H9 (cell line): Measurements from ENCODE around the gene PSG6. TPM values are rescaled to one million over a fixed set of nuclear protein-coding genes. Genes with fewer than 3 reads are reported as not detected.
"Not testable (repeated sequence)": the region's sequence is repeated elsewhere in the genome, so short reads cannot be mapped to it uniquely, and the experiment has no call there.

Experiments used
- DNase-seq: peaks from one replicate; pipeline ENCODE4 v3.0.0-alpha.2; 2017
- H2AFZ ChIP-seq: one replicate; pipeline ENCODE4 v1.6.1; 2013; ENCODE audit warnings: mild to moderate bottlenecking, low read length, control low read depth, moderate library complexity
- H2AK5ac ChIP-seq: 2 replicates; pipeline ENCODE4 v1.6.1; 2013; ENCODE audit warnings: low read length, control low read depth, mixed read lengths; ENCODE audit not compliant: insufficient read length
- H2BK120ac ChIP-seq: one replicate; pipeline ENCODE4 v1.6.1; 2013; ENCODE audit warnings: low read depth, mild to moderate bottlenecking, low read length, control low read depth, inconsistent platforms; ENCODE audit not compliant: poor library complexity, severe bottlenecking
- H2BK12ac ChIP-seq: 2 replicates; pipeline ENCODE4 v1.6.1; 2013; ENCODE audit warnings: low read length, control low read depth, mixed read lengths, low read depth; ENCODE audit not compliant: insufficient read length
- H2BK15ac ChIP-seq: 2 replicates; pipeline ENCODE4 v1.6.1; 2013; ENCODE audit warnings: low read depth, low read length, control low read depth
- H2BK20ac ChIP-seq: one replicate; pipeline ENCODE4 v1.6.1; 2013; ENCODE audit warnings: low read depth, mild to moderate bottlenecking, low read length, control low read depth, inconsistent platforms; ENCODE audit not compliant: poor library complexity, severe bottlenecking
- H2BK5ac ChIP-seq: 2 replicates; pipeline ENCODE4 v1.6.1; 2013; ENCODE audit warnings: low read length, control low read depth, mixed read lengths; ENCODE audit not compliant: insufficient read length
- H3K14ac ChIP-seq: 2 replicates; pipeline ENCODE4 v1.6.1; 2013; ENCODE audit warnings: low read length, control low read depth; ENCODE audit not compliant: insufficient read depth
- H3K18ac ChIP-seq: 2 replicates; pipeline ENCODE4 v1.6.1; 2013; ENCODE audit warnings: low read depth, mild to moderate bottlenecking, mixed read lengths, low read length, control low read depth; ENCODE audit not compliant: insufficient read length
- H3K23ac ChIP-seq: 2 replicates; pipeline ENCODE4 v1.6.1; 2013; ENCODE audit warnings: low read length, control low read depth, mixed read lengths, low read depth; ENCODE audit not compliant: insufficient read length
- H3K23me2 ChIP-seq: 2 replicates; pipeline ENCODE4 v1.6.1; 2013; ENCODE audit warnings: low read depth, mild to moderate bottlenecking, mixed read lengths, low read length, control low read depth; ENCODE audit not compliant: insufficient read length, poor library complexity, severe bottlenecking
- H3K27ac ChIP-seq: 2 replicates; pipeline ENCODE4 v1.5.1; 2013; ENCODE audit warnings: low read length, control low read depth, mixed read lengths, low read depth; ENCODE audit not compliant: insufficient read length
- H3K27me3 ChIP-seq: 2 replicates; pipeline ENCODE4 v1.6.1; 2013; ENCODE audit warnings: low read length, control low read depth, inconsistent platforms; ENCODE audit not compliant: insufficient read depth
- H3K4ac ChIP-seq: 2 replicates; pipeline ENCODE4 v1.6.1; 2013; ENCODE audit warnings: low read depth, mild to moderate bottlenecking, control low read depth, inconsistent platforms, low read length, moderate library complexity
- H3K4me1 ChIP-seq: 2 replicates; pipeline ENCODE4 v1.6.1; 2013; ENCODE audit warnings: low read length, control low read depth, inconsistent platforms; ENCODE audit not compliant: insufficient read depth
- H3K4me2 ChIP-seq: 2 replicates; pipeline ENCODE4 v1.6.1; 2013; ENCODE audit warnings: low read length, control low read depth, mixed read lengths; ENCODE audit not compliant: insufficient read length, insufficient read depth
- H3K56ac ChIP-seq: 2 replicates; pipeline ENCODE4 v1.6.1; 2013; ENCODE audit warnings: low read depth, mild to moderate bottlenecking, mixed read lengths, low read length, control low read depth; ENCODE audit not compliant: insufficient read length
- H3K79me1 ChIP-seq: 2 replicates; pipeline ENCODE4 v1.6.1; 2013; ENCODE audit warnings: low read depth, mild to moderate bottlenecking, moderate library complexity, low read length, control low read depth, inconsistent platforms; ENCODE audit not compliant: insufficient read depth, poor library complexity, severe bottlenecking
- H3K79me2 ChIP-seq: 2 replicates; pipeline ENCODE4 v1.6.1; 2013; ENCODE audit warnings: low read length, control low read depth, inconsistent platforms; ENCODE audit not compliant: insufficient read depth
- H3K9ac ChIP-seq: 2 replicates; pipeline ENCODE4 v1.6.1; 2013; ENCODE audit warnings: low read length, control low read depth, mixed read lengths; ENCODE audit not compliant: insufficient read length; ENCODE audit errors: extremely low read depth
- H3K9me3 ChIP-seq: one replicate; pipeline ENCODE4 v1.6.1; 2013; ENCODE audit warnings: low read depth, low read length, inconsistent platforms; ENCODE audit not compliant: control insufficient read depth
- H3T11ph ChIP-seq: one replicate; pipeline ENCODE4 v1.6.1; 2013; ENCODE audit warnings: mild to moderate bottlenecking, low read length, control low read depth, inconsistent platforms
- H4K20me1 ChIP-seq: one replicate; pipeline ENCODE4 v1.6.1; 2013; ENCODE audit not compliant: control insufficient read depth, insufficient read length, insufficient read depth
- H4K5ac ChIP-seq: 2 replicates; pipeline ENCODE4 v1.6.1; 2013; ENCODE audit warnings: low read depth, mild to moderate bottlenecking, mixed read lengths, low read length, control low read depth; ENCODE audit not compliant: insufficient read length
- H4K8ac ChIP-seq: replicated peaks from 2 replicates; pipeline ENCODE4 v1.6.1; 2013; ENCODE audit warnings: low read length, control low read depth, mixed read lengths, low read depth; ENCODE audit not compliant: insufficient read length
- H4K91ac ChIP-seq: 2 replicates; pipeline ENCODE4 v1.6.1; 2013; ENCODE audit warnings: low read depth, mild to moderate bottlenecking, moderate library complexity, mixed read lengths, low read length, control low read depth; ENCODE audit not compliant: insufficient read length
- H3K27ac Mint-ChIP-seq, 3 experiments: 2 replicates in 2 of 3; 3 replicates in 1 of 3; pipeline ENCODE4 v1.8.0; 2020 to 2021; ENCODE audit warnings: mixed read lengths in 3 of 3, mild to moderate bottlenecking in 1 of 3, moderate library complexity in 1 of 3
- H3K27me3 Mint-ChIP-seq: 2 replicates; pipeline ENCODE4 v1.8.0; 2021; ENCODE audit warnings: low read depth, mild to moderate bottlenecking, moderate library complexity, mixed read lengths
- H3K36me3 Mint-ChIP-seq, 3 experiments: 2 replicates in 2 of 3; 3 replicates in 1 of 3; pipeline ENCODE4 v1.8.0; 2020 to 2021; ENCODE audit warnings: low read depth in 3 of 3, mixed read lengths in 3 of 3; ENCODE audit not compliant: insufficient read depth in 1 of 3
- H3K4me1 Mint-ChIP-seq, 2 experiments: 2 replicates each; pipeline ENCODE4 v1.8.0; 2020; ENCODE audit warnings: mixed read lengths in 2 of 2
- H3K4me3 Mint-ChIP-seq, 2 experiments: 2 replicates in 1 of 2; 3 replicates in 1 of 2; pipeline ENCODE4 v1.8.0; 2020 to 2021; ENCODE audit warnings: mild to moderate bottlenecking in 2 of 2, mixed read lengths in 2 of 2, moderate library complexity in 1 of 2
- H3K9me3 Mint-ChIP-seq, 2 experiments: 2 replicates in 1 of 2; 3 replicates in 1 of 2; pipeline ENCODE4 v1.8.0; 2020; ENCODE audit warnings: mild to moderate bottlenecking in 2 of 2, mixed read lengths in 2 of 2, moderate library complexity in 1 of 2
- WGBS: extraction: QIAGEN DNeasy Blood & Tissue Kit; methylation state at CpG from one replicate; pipeline ENCODE4 v1.1.7; 2013; ENCODE audit warnings: missing lambda C conversion rate, low lambda C conversion rate, mixed read lengths; ENCODE audit not compliant: insufficient read length; ENCODE audit errors: extremely low coverage; 5-methylcytosine and 5-hydroxymethylcytosine counted together
- total RNA-seq: library from RNA; stranded (reverse); gene quantifications from 2 replicates; pipeline ENCODE4 v1.2.1, GENCODE V29; 2021

The PSG6 gene
- total RNA-seq, 1 experiment from 2014 or later: not detected

DNA sequence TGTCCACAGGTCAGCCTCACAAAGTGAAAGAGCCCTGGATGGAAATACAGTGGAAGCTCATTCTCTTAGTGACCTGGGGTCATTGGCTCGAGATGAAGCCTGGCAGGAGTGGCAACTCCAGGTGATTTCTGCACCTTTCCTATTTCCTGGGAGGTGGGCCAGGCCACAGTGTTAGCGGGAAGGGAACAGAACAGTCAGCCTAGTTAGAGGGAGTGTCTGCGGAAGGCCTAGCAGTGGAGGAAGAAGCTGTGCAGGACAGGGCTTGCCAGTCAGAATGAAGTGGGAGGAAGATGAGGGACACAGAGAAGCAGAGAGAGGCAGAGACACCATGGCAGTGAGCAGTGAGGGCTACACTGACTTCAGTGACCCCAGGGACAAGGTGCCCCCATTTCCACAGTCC, 15.7 kb upstream of the PSG6 start:
- not testable (repeated sequence) for H2BK20ac ChIP-seq, H3K4me1 Mint-ChIP-seq, H3K14ac ChIP-seq, H3K4me1 ChIP-seq, H3K23me2 ChIP-seq, H3K23ac ChIP-seq, DNase-seq, H2BK120ac ChIP-seq, H4K5ac ChIP-seq, H3K4ac ChIP-seq, H4K91ac ChIP-seq, H3K4me3 Mint-ChIP-seq, H3K27me3 ChIP-seq, H3K27ac Mint-ChIP-seq, H2AFZ ChIP-seq, H4K8ac ChIP-seq, H3K9ac ChIP-seq, H3K56ac ChIP-seq, H3T11ph ChIP-seq, H3K4me2 ChIP-seq, H2AK5ac ChIP-seq, H3K79me1 ChIP-seq, H2BK5ac ChIP-seq, H4K20me1 ChIP-seq, H3K27ac ChIP-seq, H3K79me2 ChIP-seq, H2BK15ac ChIP-seq, H3K27me3 Mint-ChIP-seq, H2BK12ac ChIP-seq, H3K18ac ChIP-seq
- peaks cover 96% of the 10 kb centered on the region in 2 experiments for H3K9me3 Mint-ChIP-seq
- peaks cover 70% of the 10 kb centered on the region for H3K9me3 ChIP-seq
- H3K36me3 Mint-ChIP-seq: peaks cover 22 to 27% (median 25%) of the 10 kb centered on the region in 3 experiments
- WGBS: no CpG with 5 or more reads among the region's 3 CpGs

DNA sequence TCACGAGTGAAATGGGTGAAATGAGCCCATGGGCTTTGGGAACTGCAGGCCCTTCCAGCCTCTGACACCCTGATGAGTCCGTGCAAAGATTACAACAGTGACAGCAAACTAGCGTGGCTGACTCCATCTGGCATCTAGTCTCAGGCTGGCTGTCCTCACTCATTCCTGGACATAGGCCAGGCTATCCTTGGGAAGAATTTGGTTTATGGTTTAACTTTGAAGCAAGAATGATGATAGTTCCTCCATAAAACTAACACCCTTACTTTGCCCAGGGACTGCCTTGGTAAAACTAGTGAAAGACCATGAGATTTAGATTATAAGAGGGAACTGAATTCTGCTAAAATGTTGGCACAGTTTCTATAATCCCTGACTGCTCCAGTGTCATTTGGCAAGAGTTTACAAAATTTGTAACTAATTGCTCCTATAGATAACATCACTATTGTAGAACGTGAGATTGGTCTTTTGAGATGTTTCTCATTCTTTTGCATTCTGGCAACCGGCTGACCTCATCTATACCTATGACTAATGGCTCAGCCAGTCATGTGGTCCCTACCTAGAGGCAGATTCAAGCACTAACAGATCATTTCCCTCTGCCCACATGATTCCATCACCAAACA, 14.9 kb upstream of the PSG6 start:
- not testable (repeated sequence) for H2BK20ac ChIP-seq, H4K20me1 ChIP-seq, H4K8ac ChIP-seq, H2BK12ac ChIP-seq, H3K27ac Mint-ChIP-seq, H4K5ac ChIP-seq, H3T11ph ChIP-seq, H3K4me1 ChIP-seq, H3K27me3 Mint-ChIP-seq, H3K23ac ChIP-seq, H3K4me3 Mint-ChIP-seq, H3K79me2 ChIP-seq, H2AK5ac ChIP-seq, H3K18ac ChIP-seq, H2BK15ac ChIP-seq, H3K9ac ChIP-seq, H2AFZ ChIP-seq, H3K4me1 Mint-ChIP-seq, H3K23me2 ChIP-seq, H2BK120ac ChIP-seq, DNase-seq, H3K4me2 ChIP-seq, H3K27ac ChIP-seq, H3K27me3 ChIP-seq, H4K91ac ChIP-seq, H3K56ac ChIP-seq, H3K4ac ChIP-seq, H2BK5ac ChIP-seq, H3K79me1 ChIP-seq, H3K14ac ChIP-seq
- peaks cover 96% of the 10 kb centered on the region in 2 experiments for H3K9me3 Mint-ChIP-seq
- H3K36me3 Mint-ChIP-seq: peaks cover 20 to 27% (median 21%) of the 10 kb centered on the region in 3 experiments
- no CpG with 5 or more reads among the region's 5 CpGs for WGBS
- peaks cover 70% of the 10 kb centered on the region for H3K9me3 ChIP-seq
